WI38 (cell line): ENCODE data around the gene ZNF789.

Source experiments
- H3K4me3 ChIP-seq: 2 replicates; pipeline ENCODE4 v1.5.1; 2011; ENCODE audit warnings: low read depth, mild to moderate bottlenecking, control low read depth, low read length
- CTCF ChIP-seq: IDR thresholded peaks from 2 replicates; pipeline ENCODE4 v1.5.1; 2012; ENCODE audit warnings: low read depth, mild to moderate bottlenecking, control low read depth, low read length

Gene ZNF789

GRCh38 chr7:99514050-99514449 is 41.4 kb downstream of the ZNF789 start:
- no peak for TF ChIP-seq CTCF
- H3K4me3 ChIP-seq: no peak overlapping the region

GRCh38 chr7:99521399-99521798 is 48.7 kb downstream of the ZNF789 start:
- no peak overlapping the region for H3K4me3 ChIP-seq
- no peak for TF ChIP-seq CTCF

GRCh38 chr7:99525713-99526440 is 53.2 kb downstream of the ZNF789 start:
- no peak for TF ChIP-seq CTCF
- H3K4me3 ChIP-seq: no peak overlapping the region

GRCh38 chr7:99531354-99531765 is 58.7 kb downstream of the ZNF789 start:
- no peak for TF ChIP-seq CTCF
- H3K4me3 ChIP-seq: no peak overlapping the region

GRCh38 chr7:99535667-99536066 is 63.0 kb downstream of the ZNF789 start:
- TF ChIP-seq CTCF: no peak

More at GRCh38 chr7:99535667-99536066, 63.0 kb downstream of the ZNF789 start:
- no peak overlapping the region for H3K4me3 ChIP-seq
